Measurements from ENCODE around the gene PRKAR2B.

GRCh38 chr7:107165341-107165740, 120.8 kb downstream of the PRKAR2B start:
- no peak for TF ChIP-seq CTCF (IDR thresholded peaks at IDR 0.05)
- TF ChIP-seq ZFX (IDR thresholded peaks at IDR 0.05; ENCODE audit: borderline replicate concordance): no peak
